GM21447 (cell line): ENCODE measurements around the gene ST8SIA4.

Experiments used
- ATAC-seq: cut with Tn5 transposase; IDR thresholded peaks from one replicate; pipeline ENCODE4 v1.9.1; 2021; ENCODE audit not compliant: unreplicated experiment

The ST8SIA4 gene

GRCh38 chr5:100832252-100833230 is 70.5 kb downstream of the ST8SIA4 start:
- ATAC-seq, result no peak

GRCh38 chr5:100828898-100829356 is 74.2 kb downstream of the ST8SIA4 start:
- ATAC-seq, result no peak

DNA sequence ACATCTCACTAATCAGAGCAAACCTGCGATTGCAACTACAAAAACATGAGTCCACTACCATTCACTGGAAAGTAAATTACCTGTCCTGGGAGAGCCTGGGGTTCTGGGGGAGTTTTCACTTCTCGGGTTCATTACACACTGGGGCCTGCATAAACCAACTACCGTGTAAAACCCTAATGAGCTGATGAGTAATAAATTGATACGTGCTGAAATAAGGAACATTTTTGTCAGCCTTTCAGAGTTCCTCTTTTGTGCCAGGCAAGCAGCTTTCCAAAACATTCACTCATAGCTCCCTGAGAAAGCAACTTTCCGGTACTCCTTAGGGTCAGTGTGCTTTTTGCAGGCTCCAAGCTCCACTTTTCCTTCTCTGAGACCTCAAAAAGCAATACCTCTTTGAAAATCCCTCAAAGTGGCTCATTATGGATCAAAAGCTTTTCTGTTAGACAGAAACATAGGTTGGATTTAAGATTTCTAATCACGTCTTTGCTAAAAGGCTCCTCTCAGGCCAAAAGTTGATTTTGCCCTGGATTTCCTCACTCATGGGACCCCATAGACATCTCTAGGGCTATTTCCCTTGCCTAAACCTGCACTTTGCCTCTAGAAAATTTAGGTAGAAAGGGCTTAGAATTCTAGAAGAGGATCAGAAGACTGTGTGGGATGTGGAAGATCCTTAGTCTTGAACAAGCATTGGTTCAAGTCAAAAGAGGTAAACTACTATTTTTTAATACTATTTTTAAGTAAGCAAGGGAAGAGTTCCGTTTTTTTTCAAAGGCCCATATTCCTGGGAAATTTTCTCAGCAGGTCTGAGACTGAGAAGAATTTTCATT is 74.8 kb downstream of the ST8SIA4 start:
- peak; percentile 81 for ATAC-seq

DNA sequence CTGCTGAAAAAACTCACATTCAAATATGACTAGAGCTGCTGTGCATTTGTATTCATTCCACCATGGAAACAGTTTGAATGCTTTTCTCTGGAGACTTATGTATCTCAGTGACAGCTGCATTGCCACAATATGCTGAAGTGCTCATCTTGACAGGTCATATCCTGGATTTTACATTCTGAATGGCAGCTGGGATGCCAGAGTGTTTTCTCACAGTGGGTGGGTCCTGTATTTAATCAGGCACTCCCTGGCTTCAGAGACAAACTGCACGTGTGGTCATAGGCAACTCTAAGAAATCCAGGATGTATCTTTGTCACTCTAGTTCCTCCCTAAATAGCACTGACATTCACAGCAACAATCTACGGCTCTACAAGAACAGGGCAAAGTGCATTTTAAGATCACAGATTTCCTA is 75.6 kb downstream of the ST8SIA4 start:
- ATAC-seq, result peak; percentile 30

DNA sequence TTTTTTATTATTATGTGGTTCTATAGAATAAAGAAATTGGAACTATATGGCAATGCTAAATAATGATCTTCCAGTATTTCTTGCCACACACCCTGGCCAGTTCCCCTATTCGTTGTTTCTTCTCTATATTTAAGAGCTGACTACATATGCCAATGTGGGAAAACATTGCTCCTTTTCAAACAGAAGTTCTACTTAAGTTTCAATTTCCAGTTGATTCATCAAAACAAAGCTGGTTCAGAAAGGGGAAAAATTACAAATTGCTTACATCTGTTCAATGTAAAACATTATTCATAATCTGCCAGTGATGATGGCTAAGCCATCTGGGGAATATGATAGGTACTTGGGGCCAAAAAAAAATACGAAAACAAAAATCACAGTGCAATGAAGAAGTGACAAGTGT is 76.9 kb downstream of the ST8SIA4 start:
- ATAC-seq, result no peak

- no peak for ATAC-seq
Observed at GRCh38 chr5:100824635-100825034, 78.4 kb downstream of the ST8SIA4 start.

DNA sequence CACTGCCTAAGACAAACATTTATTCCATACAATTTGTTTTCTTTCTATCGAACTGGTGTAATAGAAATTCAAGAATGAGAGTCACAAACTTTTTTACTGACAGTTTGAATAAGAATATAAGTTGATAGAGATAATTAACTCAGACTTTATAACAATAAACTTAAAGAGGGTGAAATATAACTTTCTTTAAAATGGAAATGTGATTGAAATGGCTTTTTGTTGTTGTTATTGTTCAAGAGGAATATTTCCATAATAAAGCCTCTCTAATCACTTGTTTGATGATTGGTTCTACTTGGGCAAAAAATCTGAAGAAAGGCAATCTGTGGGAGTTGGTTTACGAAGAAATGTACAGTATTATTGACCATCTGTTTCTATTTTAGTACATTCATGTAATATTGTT is 79.3 kb downstream of the ST8SIA4 start:
- no peak for ATAC-seq

DNA sequence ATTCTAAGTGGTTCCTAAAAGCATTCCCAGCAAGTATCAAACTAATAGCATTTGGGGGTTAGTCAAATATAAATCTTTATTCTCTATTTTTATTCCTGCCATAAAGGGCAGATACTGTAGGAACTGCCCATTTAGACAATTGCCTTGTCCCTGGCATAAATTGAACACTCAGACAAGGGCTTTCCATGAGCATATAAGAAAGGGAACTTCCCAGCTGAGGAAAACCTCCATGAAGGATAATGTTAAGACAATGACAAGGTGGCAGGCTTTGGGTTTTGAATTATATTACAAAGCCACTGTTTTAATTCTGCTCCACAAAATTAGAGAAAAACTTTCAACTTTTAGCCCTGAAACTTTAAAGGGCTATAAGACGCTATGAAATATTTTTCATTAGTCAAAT is 81.3 kb downstream of the ST8SIA4 start:
- no peak for ATAC-seq

GRCh38 chr5:100818340-100818739 is 84.7 kb downstream of the ST8SIA4 start:
- ATAC-seq, result no peak

GRCh38 chr5:100803397-100803796 is 99.7 kb downstream of the ST8SIA4 start:
- ATAC-seq, result no peak

- ATAC-seq, result no peak
Observed at GRCh38 chr5:100802208-100802607, 100.9 kb downstream of the ST8SIA4 start.

DNA sequence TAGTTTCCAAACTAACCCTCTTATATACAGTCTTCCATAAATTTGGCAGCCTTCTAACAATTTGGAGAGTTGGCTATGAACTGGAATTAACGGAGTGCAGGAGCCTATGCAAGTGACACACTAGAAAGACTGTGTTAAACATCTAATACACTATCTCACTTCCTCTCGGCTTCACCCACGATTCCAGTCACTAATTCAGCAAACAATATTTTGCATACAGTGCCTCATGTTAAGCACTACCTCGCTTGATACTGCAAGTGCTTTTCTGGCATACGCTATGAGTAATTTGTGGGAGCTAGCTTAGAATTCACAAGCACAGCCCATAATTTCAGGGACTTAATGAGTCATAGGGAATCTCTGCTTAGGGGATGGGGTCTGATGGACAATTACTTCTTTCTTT is 102.5 kb downstream of the ST8SIA4 start:
- ATAC-seq, result peak; percentile 47

DNA sequence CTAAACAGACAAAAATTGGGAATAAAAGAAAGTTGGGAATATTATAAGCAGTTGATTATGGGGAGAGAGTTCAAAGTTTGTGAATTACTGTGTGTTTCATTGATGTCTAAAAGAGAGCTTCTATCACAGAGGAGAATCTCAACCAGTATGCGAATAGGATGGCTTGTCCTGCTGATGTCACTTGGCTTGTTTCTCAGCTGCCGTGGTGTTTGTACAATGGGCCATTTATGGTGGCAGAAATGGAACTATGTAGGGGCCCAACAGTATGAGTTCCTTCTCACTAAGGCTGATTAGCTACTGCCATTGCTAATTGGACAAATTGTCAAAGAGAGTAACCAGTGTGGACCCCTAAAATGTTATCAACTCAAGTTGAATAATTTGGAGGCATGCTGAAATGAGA is 103.9 kb downstream of the ST8SIA4 start:
- ATAC-seq, result no peak

DNA sequence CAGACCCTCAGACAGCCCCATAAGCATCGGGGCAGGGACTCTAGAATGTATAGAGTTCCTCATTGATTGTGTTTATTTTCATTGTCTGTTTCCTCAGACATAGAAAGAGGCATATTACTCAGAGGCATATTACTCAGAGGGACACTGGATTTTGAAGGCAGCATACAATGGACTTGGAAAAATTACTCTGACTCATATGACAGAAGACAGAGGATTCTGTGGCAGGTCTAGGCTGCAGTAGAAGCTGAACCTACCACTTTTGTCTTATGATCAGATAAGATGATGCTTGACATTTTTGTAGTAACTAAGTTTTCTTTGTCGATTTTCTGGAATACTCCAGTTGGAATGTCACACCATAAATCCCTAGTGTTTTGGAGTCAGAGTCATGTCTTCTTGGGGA is 105.2 kb downstream of the ST8SIA4 start:
- ATAC-seq, result no peak

DNA sequence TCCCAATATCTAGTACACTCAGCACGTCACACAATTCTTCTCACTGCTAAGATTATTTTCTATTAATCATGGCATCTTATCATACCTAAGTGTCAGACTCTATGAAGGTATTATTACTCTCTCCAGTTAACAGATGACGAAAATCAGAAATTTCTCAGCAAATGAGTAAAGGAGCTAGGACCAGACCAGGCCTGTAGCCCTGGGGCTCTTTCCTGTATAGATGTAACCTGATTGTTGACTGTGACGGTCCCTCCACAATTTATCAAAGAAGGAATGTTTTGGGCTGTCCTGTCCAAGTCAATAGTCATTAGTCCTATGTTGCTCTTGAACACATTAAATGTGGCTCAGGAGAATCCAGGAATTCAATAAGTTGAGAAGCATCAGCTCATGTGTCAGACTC is 106.2 kb downstream of the ST8SIA4 start:
- ATAC-seq, result no peak

DNA sequence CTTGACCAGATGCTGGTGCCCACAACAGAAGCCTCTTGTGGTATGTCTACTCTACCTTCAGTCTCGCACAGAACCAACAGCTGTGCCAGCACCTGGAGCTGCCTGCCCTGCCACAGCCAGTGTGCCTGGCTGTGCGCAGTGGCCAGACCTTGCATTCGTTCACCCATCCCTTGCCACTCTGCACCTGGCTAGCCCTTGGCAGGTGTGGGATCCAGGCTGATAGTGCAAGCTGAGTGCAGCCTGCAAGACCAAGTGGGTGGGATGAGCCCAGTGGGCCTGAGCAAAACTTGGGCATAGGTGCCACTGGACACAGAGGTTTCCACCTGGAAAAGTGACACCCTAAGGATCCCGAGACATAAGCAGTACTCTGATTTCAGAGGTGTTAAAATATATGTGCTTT is 108.2 kb downstream of the ST8SIA4 start:
- no peak for ATAC-seq

DNA sequence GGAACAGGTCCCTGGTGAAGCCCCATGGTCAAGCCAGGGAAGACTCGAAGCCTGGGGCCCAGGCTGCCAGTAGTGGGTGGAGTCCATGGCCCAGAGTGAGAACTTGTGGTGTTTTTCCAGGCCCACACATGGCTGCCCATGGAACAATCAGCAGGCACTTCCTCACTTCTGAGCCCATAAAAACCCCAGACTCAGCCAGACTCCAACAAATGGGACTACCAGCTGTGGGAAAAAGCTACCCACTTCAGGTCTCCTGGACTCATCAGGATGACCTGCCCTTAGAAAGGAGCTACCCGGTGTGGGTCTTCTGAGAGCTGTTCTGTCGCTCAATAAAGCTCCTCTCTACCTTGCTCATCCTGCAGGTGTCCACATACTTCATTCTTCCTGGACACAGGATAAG is 108.9 kb downstream of the ST8SIA4 start:
- no peak for ATAC-seq

GRCh38 chr5:100792781-100793180 is 110.3 kb downstream of the ST8SIA4 start:
- ATAC-seq, result no peak

DNA sequence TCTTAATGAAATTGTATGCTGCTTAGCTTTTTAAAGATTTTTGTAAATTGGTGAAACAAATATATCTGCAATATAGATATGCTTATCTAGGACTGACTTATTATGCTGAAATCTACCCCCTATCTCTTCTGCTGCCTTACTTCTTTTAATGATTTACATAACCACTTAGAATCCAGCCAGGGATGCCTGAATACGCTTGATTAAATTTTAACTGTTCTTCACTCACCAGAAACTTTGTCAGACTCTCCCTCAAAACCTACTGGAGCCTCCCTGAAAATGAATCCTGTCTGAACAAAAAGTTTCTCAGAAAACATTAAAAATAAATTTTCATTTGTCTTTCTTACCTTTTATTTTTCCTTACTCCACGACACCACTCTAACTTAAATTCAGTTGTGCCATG is 111.7 kb downstream of the ST8SIA4 start:
- no peak for ATAC-seq

DNA sequence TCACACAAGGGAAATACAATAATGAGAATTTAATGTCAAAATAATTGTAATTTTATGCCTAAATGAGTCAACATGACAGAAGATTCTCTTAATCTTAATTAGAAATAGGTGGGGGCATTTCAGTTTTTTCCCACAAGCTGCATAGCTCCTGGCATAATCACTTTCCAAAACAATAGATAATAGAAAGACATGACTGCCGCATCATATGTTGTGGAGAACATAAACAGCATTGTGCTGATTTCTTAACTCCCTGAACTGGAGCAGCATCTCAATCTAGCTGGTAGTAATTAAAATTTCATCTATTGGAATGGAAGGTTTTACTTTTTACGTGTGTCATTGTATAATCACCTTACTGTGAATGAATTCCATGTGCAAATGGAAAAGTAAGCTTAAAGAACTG is 112.1 kb downstream of the ST8SIA4 start:
- ATAC-seq, result no peak

DNA sequence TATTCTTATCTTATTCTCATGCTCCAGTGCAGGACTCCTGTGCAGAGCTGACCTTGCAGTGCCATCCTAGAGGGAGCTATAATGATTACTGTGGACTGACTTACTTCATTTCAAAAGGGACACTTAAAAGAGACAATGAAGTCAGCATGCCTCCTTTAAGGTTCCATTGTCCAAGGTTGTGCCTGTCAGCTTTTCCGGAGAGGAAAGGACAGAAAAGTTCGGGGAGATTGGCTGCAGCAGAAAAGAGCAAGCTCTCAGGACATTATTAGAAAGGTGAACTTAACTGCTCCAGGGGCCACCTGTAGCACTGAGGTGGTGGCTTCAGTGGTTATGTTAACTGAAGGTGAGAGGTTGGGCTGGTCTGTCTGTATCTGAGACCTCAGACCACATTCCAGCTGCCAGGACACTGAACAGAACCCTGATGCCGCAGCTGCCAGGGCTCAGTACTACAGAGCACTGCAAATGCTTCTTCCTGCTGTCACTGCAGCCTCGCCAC is 112.9 kb downstream of the ST8SIA4 start:
- ATAC-seq, result no peak

DNA sequence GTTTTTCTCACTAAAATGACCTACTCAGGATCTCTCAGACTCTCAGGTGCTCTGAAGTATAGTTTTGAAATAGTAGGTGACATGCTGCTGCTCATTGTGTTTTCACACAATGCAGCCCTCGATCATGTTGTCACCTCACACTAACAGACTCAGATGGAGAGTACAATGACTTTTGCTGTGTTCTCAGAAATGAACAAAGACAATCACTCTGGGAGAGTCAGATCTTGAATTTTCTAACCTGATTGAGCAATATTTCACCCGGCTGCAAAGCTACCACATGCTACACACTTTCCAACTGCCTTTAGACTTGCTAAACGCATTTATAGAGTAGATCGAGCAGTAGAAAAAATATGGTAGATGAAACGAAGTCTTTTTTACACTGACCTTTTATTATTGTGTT is 113.4 kb downstream of the ST8SIA4 start:
- ATAC-seq, result no peak
